ENCODE measurements around the gene ZGPAT.

Gene ZGPAT

DNA sequence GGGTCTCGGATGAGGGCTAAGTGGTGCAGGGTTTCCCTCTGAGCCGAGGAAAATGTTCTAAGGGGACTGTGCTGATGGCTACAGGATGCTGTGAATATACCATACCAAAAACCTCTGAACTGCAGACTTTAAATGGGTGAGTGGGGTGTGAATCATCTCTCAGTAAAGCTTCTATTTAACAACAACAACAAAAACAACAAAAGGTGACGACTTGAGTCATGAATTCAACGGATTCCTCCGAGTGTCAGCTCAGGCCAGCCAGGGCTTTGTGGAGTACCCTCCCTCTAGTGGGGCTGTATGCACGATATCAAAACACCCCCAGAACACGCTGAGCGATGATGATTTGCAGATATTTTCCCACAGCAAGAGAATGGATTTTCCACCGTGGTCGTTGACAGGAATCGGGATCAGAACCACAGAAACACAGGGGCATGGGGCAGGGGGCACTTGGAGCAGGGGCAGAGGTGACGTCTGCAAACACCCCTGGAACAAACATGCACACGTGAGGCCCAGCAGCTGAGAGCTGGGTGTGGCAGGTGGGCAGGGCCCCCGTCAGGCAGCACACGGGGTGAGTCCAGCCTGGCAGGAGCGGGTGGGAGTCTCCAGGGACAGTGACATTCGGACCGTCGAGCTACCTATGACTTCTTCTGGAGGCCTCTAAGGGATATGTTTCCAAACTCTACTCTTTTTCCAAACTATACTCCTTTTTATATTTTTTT lies 70.4 kb downstream of the ZGPAT start:
- TF ChIP-seq GATA1 (IDR thresholded peaks at IDR 0.05; ENCODE audit: low read depth, low read length) (no peak), POLR2A (IDR thresholded peaks at IDR 0.05; ENCODE audit: low read length) (no peak)

DNA sequence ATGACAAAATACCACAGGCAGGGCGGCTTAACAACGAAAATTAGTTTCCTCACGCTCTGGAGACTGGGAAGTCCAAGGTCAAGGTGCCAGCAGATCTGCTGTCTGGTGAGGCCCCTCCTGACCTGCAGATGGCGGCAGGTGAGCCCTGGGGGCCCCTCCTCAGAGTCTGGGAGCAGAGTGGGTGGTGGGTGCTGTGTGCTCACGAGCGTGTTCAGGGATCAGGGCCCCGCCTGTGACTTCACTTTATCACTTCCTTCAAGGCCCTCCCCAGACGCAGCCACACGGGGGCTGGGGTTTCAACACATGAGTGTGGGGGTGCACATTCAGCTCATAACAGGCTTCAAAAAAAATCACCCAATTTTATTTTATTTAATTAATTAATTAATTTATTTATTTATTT lies 71.0 kb downstream of the ZGPAT start:
- DNase-seq: no peak
- no peak for TF ChIP-seq POLR2A (IDR thresholded peaks at IDR 0.05; ENCODE audit: low read length)
- TF ChIP-seq GATA1 (IDR thresholded peaks at IDR 0.05; ENCODE audit: low read depth, low read length): no peak

More for the DNA sequence above, 70.4 kb downstream of the ZGPAT start:
- DNase-seq: no peak

DNA sequence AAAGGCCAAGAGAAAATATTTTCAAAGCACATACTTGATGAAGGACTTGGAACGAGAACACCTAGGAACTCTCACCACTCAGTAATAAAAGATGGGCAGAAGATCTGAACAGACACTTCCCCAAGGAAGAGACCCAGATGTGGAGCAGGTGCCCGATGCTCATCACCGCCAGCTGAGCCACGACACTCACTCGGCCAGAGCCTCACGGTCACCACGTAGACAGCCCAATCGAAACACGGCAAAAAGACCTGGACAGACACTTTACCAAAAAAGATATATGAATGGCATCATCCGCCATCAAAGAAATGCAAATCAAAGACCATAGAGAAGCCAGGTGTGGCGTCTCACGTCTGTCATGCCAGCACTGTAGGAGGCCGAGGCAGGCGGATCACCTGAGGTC lies 73.3 kb downstream of the ZGPAT start:
- DNase-seq: no peak
- TF ChIP-seq GATA1 (IDR thresholded peaks at IDR 0.05; ENCODE audit: low read depth, low read length) (no peak), POLR2A (IDR thresholded peaks at IDR 0.05; ENCODE audit: low read length) (no peak)

DNA sequence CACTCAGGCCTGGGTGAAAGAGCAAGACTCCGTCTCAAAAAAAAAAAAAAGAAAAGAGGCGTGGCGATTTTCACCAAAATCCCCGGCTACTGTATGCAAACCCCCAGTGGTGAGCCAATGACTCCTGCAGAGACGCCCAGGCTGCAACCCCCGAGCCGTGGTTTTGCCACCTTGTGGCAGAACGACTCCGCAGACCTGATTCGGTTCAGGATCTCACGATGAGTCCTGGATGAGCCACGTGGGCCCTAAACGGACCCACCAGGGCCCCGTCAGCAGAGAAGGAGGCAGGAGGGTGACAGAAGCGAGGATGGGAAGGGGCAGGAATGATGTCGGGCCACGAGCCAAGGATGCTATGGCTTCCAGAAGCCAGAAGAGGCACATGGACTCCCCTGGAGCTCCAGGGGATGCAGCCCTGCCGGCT lies 74.2 kb downstream of the ZGPAT start:
- DNase-seq: no peak

DNA sequence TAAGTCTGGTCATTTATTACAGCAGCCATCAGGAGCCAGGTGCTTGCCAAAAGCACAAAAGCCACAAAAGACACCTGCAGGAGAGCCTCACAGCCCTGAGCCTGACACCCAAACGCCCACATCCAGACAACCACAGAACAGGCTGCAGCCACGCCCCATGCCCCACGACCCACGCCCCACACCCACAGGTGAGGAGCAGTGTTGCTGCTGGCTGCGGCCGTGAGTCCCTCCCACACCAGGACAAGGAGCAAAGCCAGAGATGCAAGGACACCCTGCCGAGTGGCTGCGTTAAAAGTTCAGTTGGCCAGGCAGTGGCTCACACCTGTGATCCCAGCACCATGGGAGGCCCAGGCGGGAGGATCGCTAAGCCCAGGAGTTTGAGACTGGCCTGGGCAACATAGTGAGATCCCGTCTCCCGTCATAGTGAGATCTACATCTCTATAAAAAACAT lies 74.7 kb downstream of the ZGPAT start:
- TF ChIP-seq GATA1 (IDR thresholded peaks at IDR 0.05; ENCODE audit: low read depth, low read length): no peak
- no peak for TF ChIP-seq POLR2A (IDR thresholded peaks at IDR 0.05; ENCODE audit: low read length)
- no peak for DNase-seq

More for the DNA sequence above, 74.2 kb downstream of the ZGPAT start:
- TF ChIP-seq POLR2A (IDR thresholded peaks at IDR 0.05; ENCODE audit: low read length): no peak
- TF ChIP-seq GATA1 (IDR thresholded peaks at IDR 0.05; ENCODE audit: low read depth, low read length): no peak

DNA sequence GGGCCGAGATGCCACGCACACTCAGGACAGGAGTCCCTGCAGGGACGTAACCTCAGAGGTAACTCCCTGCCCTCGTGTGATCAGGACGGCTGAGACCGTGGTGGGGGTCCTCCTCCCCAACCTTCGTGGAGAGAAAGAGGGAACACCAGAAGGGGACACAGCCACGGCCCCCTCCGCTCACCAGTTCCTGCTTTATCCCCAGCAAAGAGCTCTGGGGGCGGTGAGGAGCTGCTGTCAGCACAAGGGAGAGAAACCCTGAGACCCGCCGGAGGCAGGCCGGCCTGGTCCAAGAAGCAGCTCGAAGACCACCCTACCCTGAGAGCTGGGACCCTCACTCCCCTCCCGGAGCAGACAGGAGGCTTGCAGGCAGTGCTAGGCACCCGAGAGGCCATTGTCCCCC lies 76.1 kb downstream of the ZGPAT start:
- no peak for TF ChIP-seq GATA1 (IDR thresholded peaks at IDR 0.05; ENCODE audit: low read depth, low read length)
- no peak for TF ChIP-seq POLR2A (IDR thresholded peaks at IDR 0.05; ENCODE audit: low read length)
- DNase-seq: no peak

DNA sequence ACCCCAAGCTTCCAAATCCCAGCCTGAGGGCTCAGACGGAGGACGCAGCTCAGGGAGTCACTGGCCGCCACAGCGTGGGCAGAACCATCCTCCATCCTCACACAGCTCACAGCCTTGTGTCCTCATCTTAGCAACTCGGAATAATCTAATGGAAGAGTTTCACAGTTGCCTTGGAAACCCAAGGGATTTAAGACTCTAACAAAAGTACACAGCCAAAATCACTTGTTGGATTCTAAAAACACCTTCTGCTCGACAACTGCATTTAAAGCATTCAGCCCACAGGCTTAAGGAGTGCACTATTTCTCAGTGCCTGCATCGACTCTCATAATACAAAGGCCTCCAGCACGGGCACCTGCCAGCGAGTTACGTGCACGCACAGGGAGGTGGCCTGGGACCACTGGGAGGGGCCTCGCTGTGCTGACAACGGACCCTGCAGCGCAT lies 77.9 kb downstream of the ZGPAT start:
- TF ChIP-seq GATA1 (IDR thresholded peaks at IDR 0.05; ENCODE audit: low read depth, low read length) (no peak), POLR2A (IDR thresholded peaks at IDR 0.05; ENCODE audit: low read length) (no peak)

More for the DNA sequence above, 77.9 kb downstream of the ZGPAT start:
- no peak for DNase-seq

Data from erythroblast (primary cell).